HG03175 (cell line): Measurements from ENCODE around the gene COG7.
"Not testable (repeated sequence)": the region's sequence is repeated elsewhere in the genome, so short reads cannot be mapped to it uniquely, and the experiment has no call there.

Source experiments
- ATAC-seq: cut with Tn5 transposase; IDR thresholded peaks from one replicate; pipeline ENCODE4 v1.9.1; 2021; ENCODE audit warnings: mild to moderate bottlenecking, moderate library complexity; ENCODE audit not compliant: unreplicated experiment

COG7 gene

GRCh38 chr16:23389201-23389600 is 63.8 kb downstream of the COG7 start:
- no peak for ATAC-seq

- no peak for ATAC-seq
Measured at GRCh38 chr16:23388786-23389185, 64.2 kb downstream of the COG7 start.

- no peak for ATAC-seq
Measured at GRCh38 chr16:23387666-23388065, 65.3 kb downstream of the COG7 start.

GRCh38 chr16:23385441-23385840 is 67.5 kb downstream of the COG7 start:
- no peak for ATAC-seq

GRCh38 chr16:23384878-23385277 is 68.1 kb downstream of the COG7 start:
- ATAC-seq = no peak

GRCh38 chr16:23383881-23384280 is 69.1 kb downstream of the COG7 start:
- ATAC-seq = no peak

- no peak for ATAC-seq
Measured at GRCh38 chr16:23382279-23382678, 70.7 kb downstream of the COG7 start.

- ATAC-seq = not testable (repeated sequence)
Measured at GRCh38 chr16:23381702-23382101, 71.3 kb downstream of the COG7 start.

GRCh38 chr16:23380501-23380951 is 72.5 kb downstream of the COG7 start:
- no peak for ATAC-seq

GRCh38 chr16:23379707-23380106 is 73.3 kb downstream of the COG7 start:
- no peak for ATAC-seq

GRCh38 chr16:23378921-23379320 is 74.1 kb downstream of the COG7 start:
- no peak for ATAC-seq

- ATAC-seq = no peak
Measured at GRCh38 chr16:23378256-23378655, 74.7 kb downstream of the COG7 start.

- no peak for ATAC-seq
Measured at GRCh38 chr16:23377071-23377931, 75.7 kb downstream of the COG7 start.

- ATAC-seq = no peak
Measured at GRCh38 chr16:23375643-23376042, 77.3 kb downstream of the COG7 start.

GRCh38 chr16:23374721-23375510 is 78.1 kb downstream of the COG7 start:
- ATAC-seq = no peak

GRCh38 chr16:23373436-23374219 is 79.4 kb downstream of the COG7 start:
- ATAC-seq = no peak

- ATAC-seq = no peak
Measured at GRCh38 chr16:23371368-23371767, 81.6 kb downstream of the COG7 start.

- ATAC-seq = no peak
Measured at GRCh38 chr16:23369416-23369815, 83.6 kb downstream of the COG7 start.

- ATAC-seq = no peak
Measured at GRCh38 chr16:23368469-23368868, 84.5 kb downstream of the COG7 start.

GRCh38 chr16:23367988-23368387 is 85.0 kb downstream of the COG7 start:
- ATAC-seq = no peak

- no peak for ATAC-seq
Measured at GRCh38 chr16:23367564-23367963, 85.4 kb downstream of the COG7 start.
